PC-9 (cell line): ENCODE measurements around the gene PTCHD1.

Experiments
- CTCF ChIP-seq: fragments of 200-600 bp; sonication (generic); conservative IDR thresholded peaks from 2 replicates; pipeline ENCODE4 v1.6.1; 2017; ENCODE audit warnings: mixed run types, antibody characterized with exemption, mild to moderate bottlenecking, moderate library complexity
- EZH2 ChIP-seq: fragments of 200-600 bp; sonication (generic); IDR thresholded peaks from 2 replicates; pipeline ENCODE4 v1.8.0; 2017; ENCODE audit warnings: antibody characterized with exemption, low read depth

- TF ChIP-seq CTCF (no peak), EZH2 (no peak)
These were observed 29.8 kb downstream of the PTCHD1 start for GRCh38 chrX:23364416-23364815.
